ENCODE measurements around the gene BPIFA2.

BPIFA2 gene

DNA sequence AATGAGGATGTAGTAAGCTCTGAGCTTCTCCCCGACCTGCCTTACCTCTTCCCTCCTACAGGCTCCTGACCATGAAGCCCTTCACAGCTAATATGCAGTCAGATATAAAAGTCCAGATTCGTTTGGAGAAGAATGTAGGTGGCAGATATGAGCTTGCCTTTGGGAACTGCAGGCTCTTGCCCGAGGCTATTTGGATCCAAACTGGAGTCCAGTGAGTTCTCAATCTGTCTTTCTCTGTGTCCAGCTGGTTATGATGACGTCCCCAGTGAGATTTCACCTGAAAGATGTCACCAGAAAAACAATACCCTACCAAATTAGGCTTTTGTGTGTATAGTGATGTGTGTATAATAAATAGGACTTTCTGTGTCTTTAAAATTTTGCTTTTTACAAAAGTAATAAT lies 34.5 kb downstream of the BPIFA2 start:
- no peak for DNase-seq (ENCODE audit: low spot score)

GRCh38 chr20:33203444-33203843 lies 35.5 kb downstream of the BPIFA2 start:
- no peak for DNase-seq (ENCODE audit: low spot score)

GRCh38 chr20:33209789-33210188 lies 41.8 kb downstream of the BPIFA2 start:
- peak; percentile 19 for DNase-seq (ENCODE audit: low spot score)

- DNase-seq (ENCODE audit: low spot score), result no peak
Measured at GRCh38 chr20:33210371-33210770, 42.4 kb downstream of the BPIFA2 start.

- peak; percentile 67 for DNase-seq (ENCODE audit: low spot score)
Measured at GRCh38 chr20:33211817-33212424, 44.0 kb downstream of the BPIFA2 start.

DNA sequence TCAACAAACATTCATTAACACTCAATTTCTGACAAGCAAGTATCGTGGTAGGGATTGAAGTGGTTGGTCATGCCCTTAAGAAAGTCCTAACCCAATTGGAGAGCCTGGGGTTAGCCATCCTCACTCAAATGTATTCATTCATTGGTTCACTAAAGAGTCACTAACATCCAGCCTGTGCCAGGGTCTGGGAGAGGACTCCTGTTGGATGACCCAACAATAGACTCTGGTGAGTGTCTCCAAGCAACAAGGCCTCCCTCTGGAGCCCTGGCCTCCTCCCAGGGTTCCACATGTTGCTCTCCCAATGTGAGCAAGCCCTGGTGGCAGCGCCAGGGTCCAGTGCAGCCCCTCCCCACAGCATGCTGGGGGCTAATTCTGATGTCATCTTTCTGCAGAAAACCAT lies 49.1 kb downstream of the BPIFA2 start, which contains the start of gene BPIFA3:
Gene BPIFA3 (plus strand): TSS at position 301 of the 400 bp plus-strand sequence. CDS start 185 bp downstream, outside the sequence.
- no peak for DNase-seq (ENCODE audit: low spot score)

DNA sequence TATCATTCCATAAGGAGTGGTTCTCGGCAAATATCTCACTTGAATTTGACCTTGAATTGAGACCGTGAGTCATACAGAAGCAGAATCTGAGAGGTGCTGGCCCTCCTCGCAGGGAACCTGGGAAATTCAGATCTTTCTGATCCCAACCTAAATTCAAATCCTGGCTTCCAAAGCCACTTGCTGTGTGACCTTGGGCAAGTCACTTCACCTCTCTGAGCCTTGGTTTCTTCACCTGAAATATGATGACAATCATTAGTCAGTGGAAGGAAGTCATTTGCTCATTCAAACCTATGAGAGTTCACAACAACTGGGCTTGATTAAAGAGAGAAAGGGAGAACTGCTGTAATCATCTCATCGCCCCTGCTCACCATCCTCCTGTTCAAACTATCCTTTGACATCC lies 56.4 kb downstream of the BPIFA2 start:
- no peak for DNase-seq (ENCODE audit: low spot score)

DNA sequence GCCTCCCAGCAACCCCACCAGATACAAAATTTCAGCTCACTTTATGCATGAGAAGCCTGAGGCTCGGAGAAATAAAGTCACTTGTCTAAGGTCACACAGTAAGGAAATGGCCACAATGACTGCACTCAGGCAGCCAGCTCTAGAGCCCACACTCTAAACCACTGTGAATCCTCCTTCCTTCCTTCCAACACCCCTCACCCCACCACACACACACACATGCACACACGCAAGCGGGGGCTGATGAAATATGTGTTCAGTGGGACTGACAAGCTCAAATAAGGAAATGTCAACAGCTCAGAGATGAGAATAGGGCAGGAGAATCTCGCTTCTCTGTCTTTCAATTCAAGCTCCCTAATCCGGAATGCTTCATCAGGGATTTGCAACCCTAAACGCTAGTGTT lies 61.9 kb downstream of the BPIFA2 start:
- no peak for DNase-seq (ENCODE audit: low spot score)
